NCI-H1694 treated with DMSO at 0.1 percent for 48 hours (cell line): ENCODE results near the gene PLXNA2.

ENCODE experiments used
- DNase-seq: peaks from one replicate; lab custom pipeline; 2025; lab: John Stamatoyannopoulos, UW

PLXNA2 gene

GRCh38 chr1:208089761-208090370 is 154.3 kb downstream of the PLXNA2 start:
- DNase-seq: no peak

DNA sequence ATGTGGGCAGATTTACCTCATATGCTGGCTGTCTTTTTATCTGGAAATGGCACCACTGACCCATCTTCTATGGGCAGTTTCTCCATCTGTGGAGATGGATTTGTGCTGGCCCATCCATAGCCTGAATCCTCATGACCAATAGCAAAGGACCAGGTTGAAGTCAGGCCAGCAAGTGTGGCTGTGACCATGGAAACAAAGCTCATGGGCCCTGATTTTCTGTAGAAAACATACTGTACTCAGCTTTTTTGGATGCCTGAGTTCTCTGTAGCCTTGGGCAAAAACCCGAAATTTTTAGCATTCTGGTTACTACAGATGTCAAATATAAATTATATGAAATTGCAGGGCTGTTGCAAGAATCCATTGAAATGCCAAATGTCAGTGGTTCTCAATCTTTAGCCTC is 155.0 kb downstream of the PLXNA2 start:
- no peak for DNase-seq

GRCh38 chr1:208088319-208088718 is 155.9 kb downstream of the PLXNA2 start:
- DNase-seq: no peak

GRCh38 chr1:208085655-208086515 is 158.3 kb downstream of the PLXNA2 start:
- DNase-seq: no peak

- DNase-seq: no peak
Observed at GRCh38 chr1:208084764-208085163, 159.4 kb downstream of the PLXNA2 start.

GRCh38 chr1:208084220-208084619 is 160.0 kb downstream of the PLXNA2 start:
- no peak for DNase-seq

- no peak for DNase-seq
Observed at GRCh38 chr1:208083715-208084085, 160.5 kb downstream of the PLXNA2 start.

- DNase-seq: no peak
Observed at GRCh38 chr1:208083016-208083714, 161.0 kb downstream of the PLXNA2 start.

DNA sequence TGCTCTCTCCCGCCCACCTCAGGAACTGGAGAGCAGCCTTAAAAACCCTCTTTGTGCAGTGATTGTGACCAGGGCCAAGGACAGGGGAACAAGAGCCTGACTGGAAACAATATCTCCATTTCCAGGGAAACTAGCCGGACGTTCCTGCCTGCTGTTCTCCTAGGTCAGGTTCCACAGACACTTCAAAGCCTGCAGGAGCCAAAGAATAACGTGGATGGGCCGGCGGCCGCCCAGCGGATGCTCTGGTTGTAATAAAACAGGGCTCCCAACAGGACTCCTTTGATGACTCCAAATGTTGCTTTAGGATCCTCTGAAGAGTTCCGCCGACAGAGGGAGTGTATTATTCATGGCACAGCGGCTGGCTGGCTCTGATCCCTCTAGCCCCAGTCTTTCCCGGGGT is 162.2 kb downstream of the PLXNA2 start:
- peak; percentile 23 for DNase-seq

- no peak for DNase-seq
Observed at GRCh38 chr1:208080396-208081286, 163.5 kb downstream of the PLXNA2 start.

DNA sequence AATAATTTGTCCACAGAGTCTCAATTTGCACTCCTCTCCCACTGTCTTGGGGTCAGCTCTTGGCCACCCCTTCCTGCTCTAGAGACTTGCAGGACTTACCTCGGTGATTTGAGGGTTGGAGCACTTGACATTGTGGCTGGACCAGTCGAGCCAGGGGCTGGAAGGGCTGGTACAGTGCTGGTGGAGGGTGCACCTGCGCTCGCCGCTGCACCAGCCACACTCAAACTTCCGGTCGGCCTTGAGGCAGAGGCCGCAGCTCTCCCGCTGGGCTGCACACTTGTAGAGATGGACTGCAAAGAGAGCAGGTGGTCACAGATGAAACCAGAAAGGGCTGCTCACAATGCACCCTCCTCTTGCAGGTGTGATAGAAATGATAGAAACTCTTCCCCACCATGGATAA is 165.0 kb downstream of the PLXNA2 start:
- DNase-seq: no peak

DNA sequence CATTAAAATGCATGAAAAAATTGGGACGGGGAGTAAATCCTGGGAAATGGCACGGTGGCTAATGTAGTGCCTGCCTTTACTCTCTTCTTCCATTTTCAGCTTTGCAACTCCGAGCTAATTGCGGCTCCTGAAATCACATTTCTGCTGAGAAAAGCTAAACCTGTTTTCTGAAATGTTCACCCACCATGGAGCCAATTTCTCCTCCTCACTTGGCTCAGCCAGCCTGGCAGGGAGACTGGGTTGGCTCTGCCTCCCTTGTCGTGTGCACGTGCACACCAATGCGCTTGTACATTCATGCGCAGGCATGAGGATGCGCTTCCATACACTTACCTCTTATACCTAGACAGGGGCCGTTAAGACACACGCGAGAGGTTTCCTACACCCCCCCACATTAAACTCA is 165.4 kb downstream of the PLXNA2 start:
- DNase-seq: no peak

- DNase-seq: no peak
Observed at GRCh38 chr1:208077232-208078075, 166.7 kb downstream of the PLXNA2 start.

GRCh38 chr1:208074353-208074752 is 169.8 kb downstream of the PLXNA2 start:
- DNase-seq: no peak

GRCh38 chr1:208071435-208072031 is 172.7 kb downstream of the PLXNA2 start:
- no peak for DNase-seq

DNA sequence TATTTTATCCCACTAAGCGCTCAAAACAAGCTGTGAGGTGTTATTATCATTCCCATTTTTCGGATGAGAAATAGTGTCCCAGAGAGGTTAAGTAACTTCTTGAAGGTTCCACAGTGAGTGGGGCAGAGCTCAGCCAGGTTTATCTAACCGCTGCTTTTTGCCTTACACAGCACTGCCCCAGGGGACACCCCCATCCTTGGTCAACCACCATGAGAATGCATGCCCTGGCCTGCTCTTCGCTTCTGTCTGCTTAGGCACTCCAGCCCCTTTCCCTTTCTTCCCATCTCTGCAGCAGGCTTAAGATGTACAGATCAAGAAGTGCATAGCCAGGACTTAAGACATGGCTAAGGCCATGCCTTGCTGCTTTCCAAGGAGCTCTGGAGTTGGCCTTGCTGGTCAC is 174.3 kb downstream of the PLXNA2 start:
- no peak for DNase-seq

DNA sequence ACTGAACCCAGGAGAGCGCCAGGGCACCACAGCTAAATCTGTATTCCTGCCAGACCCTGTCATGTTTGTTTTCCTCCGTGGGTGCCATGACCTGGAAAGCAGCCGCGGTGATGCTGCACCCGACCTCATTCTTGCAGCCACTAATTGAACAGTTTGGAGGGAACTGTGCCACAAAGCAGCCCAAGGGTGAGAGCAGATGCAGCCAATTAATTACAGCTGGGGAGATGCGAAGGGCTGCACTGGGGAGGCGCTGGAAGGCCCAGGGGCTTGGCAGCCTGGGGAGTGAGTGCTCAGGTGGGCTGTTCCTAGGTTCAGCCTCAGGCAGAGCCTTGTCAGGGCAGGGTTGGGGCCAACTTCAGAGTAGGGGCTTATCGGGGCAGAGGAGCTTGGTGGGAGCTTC is 174.9 kb downstream of the PLXNA2 start:
- DNase-seq: peak; percentile 91

DNA sequence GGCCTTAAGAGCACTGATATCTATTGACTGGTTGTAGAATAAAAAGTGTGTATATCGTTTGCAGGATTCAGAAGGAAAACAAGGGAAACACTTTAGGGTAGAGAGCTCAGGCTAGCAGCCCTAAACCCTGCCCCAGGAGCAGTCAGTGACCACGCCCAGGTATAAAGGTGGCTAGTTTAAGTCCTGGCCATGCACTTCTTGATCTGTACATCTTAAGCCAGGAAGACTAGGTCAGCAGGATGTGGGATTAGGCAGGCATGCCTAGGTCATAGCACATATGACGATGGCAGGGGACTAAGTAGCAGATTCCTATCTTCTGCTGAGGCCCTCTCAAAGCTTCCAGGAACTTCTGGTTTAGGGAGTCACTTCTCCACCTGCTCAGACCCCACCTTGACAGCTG is 175.3 kb downstream of the PLXNA2 start:
- DNase-seq: no peak

DNA sequence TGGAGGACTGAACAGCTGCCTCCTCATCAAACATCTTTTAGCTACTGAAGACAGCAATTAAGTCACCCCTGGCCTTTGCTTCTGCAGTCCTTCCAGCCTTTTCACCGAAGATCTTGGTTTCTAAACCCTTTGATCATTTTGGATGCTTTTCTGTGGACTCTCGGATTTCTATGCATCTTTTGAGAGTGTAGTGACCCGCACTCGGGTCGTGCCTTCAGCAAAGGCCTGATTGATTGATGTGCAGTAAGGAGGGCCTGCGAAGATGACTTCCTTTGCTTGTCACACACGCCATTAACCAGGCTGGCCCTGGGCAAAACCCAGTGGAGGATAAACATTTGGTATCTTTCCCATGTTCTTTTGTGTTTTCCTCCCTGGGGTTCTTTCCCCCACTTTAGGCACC is 175.8 kb downstream of the PLXNA2 start:
- no peak for DNase-seq

GRCh38 chr1:208066583-208066982 is 177.6 kb downstream of the PLXNA2 start:
- DNase-seq: no peak

GRCh38 chr1:208065862-208066261 is 178.3 kb downstream of the PLXNA2 start:
- DNase-seq: no peak
